GM12878 (cell line): ENCODE measurements around the gene HEATR9. TPM values are rescaled to one million over a fixed set of nuclear protein-coding genes. Genes with fewer than 3 reads are reported as not detected.

Experiments
- BHLHE40 ChIP-seq, 2 experiments: fragments of 450-650 bp in 1 of 2; IDR thresholded peaks; 2 replicates each; pipeline ENCODE4 v1.6.1; 2011 to 2017; ENCODE audit warnings: low read depth in 2 of 2, borderline replicate concordance in 1 of 2, improper control_type of control experiment in 1 of 2, low read length in 1 of 2, mild to moderate bottlenecking in 1 of 2
- CEBPZ ChIP-seq: fragments of 150-350 bp; IDR thresholded peaks from 2 replicates; pipeline ENCODE4 v1.6.1; 2016; ENCODE audit warnings: low read depth, low read length
- ESRRA ChIP-seq: IDR thresholded peaks from 2 replicates; pipeline ENCODE4 v1.6.1; 2012; ENCODE audit warnings: mild to moderate bottlenecking, low read length, improper control_type of control experiment
- FOS ChIP-seq: IDR thresholded peaks from 3 replicates; pipeline ENCODE4 v1.6.1; 2011; ENCODE audit warnings: borderline replicate concordance; ENCODE audit not compliant: insufficient read length; ENCODE audit errors: extremely low read depth
- FOXM1 ChIP-seq: IDR thresholded peaks from 2 replicates; pipeline ENCODE4 v1.6.1; 2012; ENCODE audit warnings: low read depth, mild to moderate bottlenecking, inconsistent platforms, low read length, moderate library complexity
- KDM1A ChIP-seq: fragments of 200-600 bp; sonication (generic); IDR thresholded peaks from 2 replicates; pipeline ENCODE4 v1.6.1; 2016; ENCODE audit warnings: borderline replicate concordance
- MXI1 ChIP-seq: fragments of 150-350 bp; IDR thresholded peaks from 2 replicates; pipeline ENCODE4 v1.6.1; 2011; ENCODE audit warnings: low read depth, mild to moderate bottlenecking, inconsistent platforms, low read length, improper control_type of control experiment
- NFYB ChIP-seq: IDR thresholded peaks from 2 replicates; pipeline ENCODE4 v1.6.1; 2011; ENCODE audit warnings: low read depth, mild to moderate bottlenecking, low read length, improper control_type of control experiment, moderate library complexity; ENCODE audit not compliant: insufficient read depth
- PAX5 ChIP-seq: IDR thresholded peaks from 2 replicates; pipeline ENCODE4 v1.6.1; 2011; ENCODE audit warnings: low read depth, low read length, borderline replicate concordance
- RAD21 ChIP-seq: IDR thresholded peaks from 2 replicates; pipeline ENCODE4 v1.6.1; 2011; ENCODE audit warnings: mild to moderate bottlenecking, low read depth, low read length, moderate library complexity; ENCODE audit not compliant: insufficient read depth
- RFX5 ChIP-seq: IDR thresholded peaks from 2 replicates; pipeline ENCODE4 v1.6.1; 2011; ENCODE audit warnings: low read depth, low read length, improper control_type of control experiment
- SMAD5 ChIP-seq: IDR thresholded peaks from 2 replicates; pipeline ENCODE4 v1.6.1; 2016; ENCODE audit warnings: antibody characterized with exemption, low read depth
- SP1 ChIP-seq: IDR thresholded peaks from one replicate; pipeline ENCODE4 v1.6.1; 2011; ENCODE audit warnings: low read depth, low read length
- SPI1 ChIP-seq: IDR thresholded peaks from 2 replicates; pipeline ENCODE4 v1.6.1; 2011; ENCODE audit warnings: low read depth, mild to moderate bottlenecking, low read length, moderate library complexity, borderline replicate concordance; ENCODE audit not compliant: insufficient read depth
- polyA plus RNA-seq, 11 experiments: library from polyadenylated mRNA; depleted of rRNA in 4 of 11; unstranded in 6 of 11; stranded (reverse) in 5 of 11; fragments of >200 nt; fragmentation: Nextera tagmentation in 4 of 11; fragmentation: Illumina TruSeq in 1 of 11; extraction: Ambion mirVana in 4 of 11; extraction: Trizol in 1 of 11; gene quantifications; 1 replicate in 1 of 11; 2 replicates in 10 of 11; pipeline versions ENCODE4 v1.2.1 to v1.2.3, GENCODE V29; 2011 to 2016; ENCODE audit warnings: inconsistent platforms in 2 of 11, missing spikeins in 2 of 11, low read depth in 1 of 11
- total RNA-seq, 4 experiments: library from RNA; depleted of rRNA in 3 of 4; stranded (reverse); fragments of >200 nt in 3 of 4; fragmentation: Illumina TruSeq in 1 of 4; extraction: Trizol in 1 of 4; gene quantifications; 2 replicates each; pipeline versions ENCODE4 v1.2.1 to v1.2.3, GENCODE V29; 2013 to 2021
- TF ChIP-seq, protein P1 (sequence below): fragments of 450-650 bp; IDR thresholded peaks from 2 replicates; pipeline ENCODE4 v1.6.1; 2017; ENCODE audit warnings: antibody characterized with exemption, mild to moderate bottlenecking, moderate library complexity
- TF ChIP-seq, protein P2 (sequence below): IDR thresholded peaks from 2 replicates; pipeline ENCODE4 v1.6.1; 2011; ENCODE audit warnings: low read depth, mild to moderate bottlenecking, low read length, moderate library complexity, borderline replicate concordance; ENCODE audit errors: extremely low read depth
- TF ChIP-seq, protein P3 (sequence below): fragments of 450-650 bp; IDR thresholded peaks from 2 replicates; pipeline ENCODE4 v1.6.1; 2017; ENCODE audit warnings: mild to moderate bottlenecking, moderate library complexity

HEATR9 gene
- total and polyA plus RNA-seq, 10 of the 15 experiments (the other 5 are each of a cell fraction or from before 2014, with no cell fraction given), result 0.04 to 0.43 (median 0.13) TPM; not detected in 2

GRCh38 chr17:35892091-35893035, 23.7 kb upstream of the HEATR9 start (continued):
- TF ChIP-seq, protein P1, sequence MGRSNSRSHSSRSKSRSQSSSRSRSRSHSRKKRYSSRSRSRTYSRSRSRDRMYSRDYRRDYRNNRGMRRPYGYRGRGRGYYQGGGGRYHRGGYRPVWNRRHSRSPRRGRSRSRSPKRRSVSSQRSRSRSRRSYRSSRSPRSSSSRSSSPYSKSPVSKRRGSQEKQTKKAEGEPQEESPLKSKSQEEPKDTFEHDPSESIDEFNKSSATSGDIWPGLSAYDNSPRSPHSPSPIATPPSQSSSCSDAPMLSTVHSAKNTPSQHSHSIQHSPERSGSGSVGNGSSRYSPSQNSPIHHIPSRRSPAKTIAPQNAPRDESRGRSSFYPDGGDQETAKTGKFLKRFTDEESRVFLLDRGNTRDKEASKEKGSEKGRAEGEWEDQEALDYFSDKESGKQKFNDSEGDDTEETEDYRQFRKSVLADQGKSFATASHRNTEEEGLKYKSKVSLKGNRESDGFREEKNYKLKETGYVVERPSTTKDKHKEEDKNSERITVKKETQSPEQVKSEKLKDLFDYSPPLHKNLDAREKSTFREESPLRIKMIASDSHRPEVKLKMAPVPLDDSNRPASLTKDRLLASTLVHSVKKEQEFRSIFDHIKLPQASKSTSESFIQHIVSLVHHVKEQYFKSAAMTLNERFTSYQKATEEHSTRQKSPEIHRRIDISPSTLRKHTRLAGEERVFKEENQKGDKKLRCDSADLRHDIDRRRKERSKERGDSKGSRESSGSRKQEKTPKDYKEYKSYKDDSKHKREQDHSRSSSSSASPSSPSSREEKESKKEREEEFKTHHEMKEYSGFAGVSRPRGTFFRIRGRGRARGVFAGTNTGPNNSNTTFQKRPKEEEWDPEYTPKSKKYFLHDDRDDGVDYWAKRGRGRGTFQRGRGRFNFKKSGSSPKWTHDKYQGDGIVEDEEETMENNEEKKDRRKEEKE, result no peak
- TF ChIP-seq ESRRA, result no peak
- TF ChIP-seq PAX5, result no peak
- TF ChIP-seq CEBPZ, result no peak
- no peak for TF ChIP-seq RAD21
- TF ChIP-seq, protein P2, sequence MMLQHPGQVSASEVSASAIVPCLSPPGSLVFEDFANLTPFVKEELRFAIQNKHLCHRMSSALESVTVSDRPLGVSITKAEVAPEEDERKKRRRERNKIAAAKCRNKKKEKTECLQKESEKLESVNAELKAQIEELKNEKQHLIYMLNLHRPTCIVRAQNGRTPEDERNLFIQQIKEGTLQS, result no peak
- peak; percentile 16; the same call in 1 of the 2 replicates for TF ChIP-seq SPI1
- TF ChIP-seq RFX5, result no peak
- TF ChIP-seq MXI1, result no peak
- TF ChIP-seq SP1, result no peak
- TF ChIP-seq KDM1A, result no peak
- TF ChIP-seq BHLHE40 (IDR thresholded peaks at IDR 0.05; ENCODE audit: borderline replicate concordance in 1 of 2, low read depth in 2 of 2, low read length in 1 of 2), result no peak
- peak; percentile 44; the same call in 1 of the 2 replicates for TF ChIP-seq FOXM1
- no peak for TF ChIP-seq NFYB
- TF ChIP-seq SMAD5, result no peak
- TF ChIP-seq, protein P3, sequence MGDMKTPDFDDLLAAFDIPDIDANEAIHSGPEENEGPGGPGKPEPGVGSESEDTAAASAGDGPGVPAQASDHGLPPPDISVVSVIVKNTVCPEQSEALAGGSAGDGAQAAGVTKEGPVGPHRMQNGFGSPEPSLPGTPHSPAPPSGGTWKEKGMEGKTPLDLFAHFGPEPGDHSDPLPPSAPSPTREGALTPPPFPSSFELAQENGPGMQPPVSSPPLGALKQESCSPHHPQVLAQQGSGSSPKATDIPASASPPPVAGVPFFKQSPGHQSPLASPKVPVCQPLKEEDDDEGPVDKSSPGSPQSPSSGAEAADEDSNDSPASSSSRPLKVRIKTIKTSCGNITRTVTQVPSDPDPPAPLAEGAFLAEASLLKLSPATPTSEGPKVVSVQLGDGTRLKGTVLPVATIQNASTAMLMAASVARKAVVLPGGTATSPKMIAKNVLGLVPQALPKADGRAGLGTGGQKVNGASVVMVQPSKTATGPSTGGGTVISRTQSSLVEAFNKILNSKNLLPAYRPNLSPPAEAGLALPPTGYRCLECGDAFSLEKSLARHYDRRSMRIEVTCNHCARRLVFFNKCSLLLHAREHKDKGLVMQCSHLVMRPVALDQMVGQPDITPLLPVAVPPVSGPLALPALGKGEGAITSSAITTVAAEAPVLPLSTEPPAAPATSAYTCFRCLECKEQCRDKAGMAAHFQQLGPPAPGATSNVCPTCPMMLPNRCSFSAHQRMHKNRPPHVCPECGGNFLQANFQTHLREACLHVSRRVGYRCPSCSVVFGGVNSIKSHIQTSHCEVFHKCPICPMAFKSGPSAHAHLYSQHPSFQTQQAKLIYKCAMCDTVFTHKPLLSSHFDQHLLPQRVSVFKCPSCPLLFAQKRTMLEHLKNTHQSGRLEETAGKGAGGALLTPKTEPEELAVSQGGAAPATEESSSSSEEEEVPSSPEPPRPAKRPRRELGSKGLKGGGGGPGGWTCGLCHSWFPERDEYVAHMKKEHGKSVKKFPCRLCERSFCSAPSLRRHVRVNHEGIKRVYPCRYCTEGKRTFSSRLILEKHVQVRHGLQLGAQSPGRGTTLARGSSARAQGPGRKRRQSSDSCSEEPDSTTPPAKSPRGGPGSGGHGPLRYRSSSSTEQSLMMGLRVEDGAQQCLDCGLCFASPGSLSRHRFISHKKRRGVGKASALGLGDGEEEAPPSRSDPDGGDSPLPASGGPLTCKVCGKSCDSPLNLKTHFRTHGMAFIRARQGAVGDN, result no peak
- no peak for TF ChIP-seq FOS
